Natural killer cell (primary cell): ENCODE results near the gene TSPAN2. TPM values are rescaled to one million over a fixed set of nuclear protein-coding genes. Genes with fewer than 3 reads are reported as not detected.

Experiments used
- ATAC-seq, 3 donors: fragments of 150-1000 bp in 2 of 3; fragments of 200-7000 bp in 1 of 3; cut with Tn5 transposase; 1 replicate in 1 of 3; 2 replicates in 2 of 3; pipeline ENCODE4 v1.10.0; 2021; ENCODE audit warnings: mild to moderate bottlenecking in 2 of 3, moderate library complexity in 2 of 3
- DNase-seq, 2 donors: peaks; one replicate each; pipeline versions ENCODE4 v3.0.0 to v3.0.0-alpha.2; 2013 to 2021; ENCODE audit warnings: mixed read lengths in 1 of 2
- H3K27ac ChIP-seq: one replicate; pipeline ENCODE4 v1.5.1; 2013; ENCODE audit warnings: mild to moderate bottlenecking, low read length
- H3K27me3 ChIP-seq: one replicate; pipeline ENCODE4 v1.6.1; 2013; ENCODE audit warnings: low read length; ENCODE audit not compliant: control insufficient read depth, insufficient read depth
- H3K36me3 ChIP-seq: one replicate; pipeline ENCODE4 v1.6.1; 2013; ENCODE audit warnings: low read length; ENCODE audit not compliant: control insufficient read depth, insufficient read depth
- H3K4me1 ChIP-seq: one replicate; pipeline ENCODE4 v1.6.1; 2013; ENCODE audit warnings: low read length; ENCODE audit not compliant: control insufficient read depth, insufficient read depth
- H3K4me3 ChIP-seq: one replicate; pipeline ENCODE4 v1.5.1; 2013; ENCODE audit warnings: low read length
- H3K9me3 ChIP-seq: one replicate; pipeline ENCODE4 v1.6.1; 2013; ENCODE audit warnings: low read length; ENCODE audit not compliant: control insufficient read depth, insufficient read depth
- H3K27ac Mint-ChIP-seq, 2 donors: one replicate each; pipeline ENCODE4 v1.8.0; 2022; ENCODE audit warnings: mild to moderate bottlenecking in 2 of 2, mixed read lengths in 2 of 2, moderate library complexity in 1 of 2
- H3K27me3 Mint-ChIP-seq, 2 donors: one replicate each; pipeline ENCODE4 v1.8.0; 2022; ENCODE audit warnings: low read depth in 2 of 2, mixed read lengths in 2 of 2
- H3K36me3 Mint-ChIP-seq: one replicate; pipeline ENCODE4 v1.8.0; 2022; ENCODE audit warnings: mixed read lengths
- H3K4me1 Mint-ChIP-seq, 2 donors: one replicate each; pipeline ENCODE4 v1.8.0; 2022; ENCODE audit warnings: mixed read lengths in 2 of 2
- H3K4me3 Mint-ChIP-seq: one replicate; pipeline ENCODE4 v1.8.0; 2022; ENCODE audit warnings: mild to moderate bottlenecking, moderate library complexity, mixed read lengths
- H3K9me3 Mint-ChIP-seq, 2 donors: one replicate each; pipeline ENCODE4 v1.8.0; 2022; ENCODE audit warnings: mixed read lengths in 2 of 2
- WGBS: methylation state at CpG from one replicate; pipeline ENCODE4 v1.1.7; 2013; ENCODE audit warnings: missing lambda C conversion rate; ENCODE audit not compliant: insufficient coverage; 5-methylcytosine and 5-hydroxymethylcytosine counted together
- intact Hi-C: fragments of 100-400 bp; cut with micrococcal nuclease; formaldehyde crosslinking; loops from one replicate; pipeline ENCODE4 v1.14.2; 2022
- total RNA-seq, 4 donors: library from RNA; stranded (reverse); fragments of 120-200 nt in 1 of 4; gene quantifications; one replicate each; pipeline versions ENCODE4 v1.2.3 to v1.2.4, GENCODE V29; 2013 to 2022
- TF ChIP-seq, protein P1 (sequence below): fragments of 200-600 bp; IDR thresholded peaks from one replicate; pipeline ENCODE4 v1.8.0; 2022; ENCODE audit warnings: antibody characterized with exemption

The TSPAN2 gene
- 10 to 100 TPM; 17.1 to 41.4 (median 28.6) TPM for total RNA-seq
- 25.5 TPM for total RNA-seq (2013)

GRCh38 chr1:115089420-115090185, at the start of gene TSPAN2:
TSS of gene TSPAN2 (minus strand) at chr1:115089503. CDS start at chr1:115089432, 71 bp downstream.
- H3K9me3 ChIP-seq: no peaks in the 10 kb centered on the region
- TF ChIP-seq, protein P1, sequence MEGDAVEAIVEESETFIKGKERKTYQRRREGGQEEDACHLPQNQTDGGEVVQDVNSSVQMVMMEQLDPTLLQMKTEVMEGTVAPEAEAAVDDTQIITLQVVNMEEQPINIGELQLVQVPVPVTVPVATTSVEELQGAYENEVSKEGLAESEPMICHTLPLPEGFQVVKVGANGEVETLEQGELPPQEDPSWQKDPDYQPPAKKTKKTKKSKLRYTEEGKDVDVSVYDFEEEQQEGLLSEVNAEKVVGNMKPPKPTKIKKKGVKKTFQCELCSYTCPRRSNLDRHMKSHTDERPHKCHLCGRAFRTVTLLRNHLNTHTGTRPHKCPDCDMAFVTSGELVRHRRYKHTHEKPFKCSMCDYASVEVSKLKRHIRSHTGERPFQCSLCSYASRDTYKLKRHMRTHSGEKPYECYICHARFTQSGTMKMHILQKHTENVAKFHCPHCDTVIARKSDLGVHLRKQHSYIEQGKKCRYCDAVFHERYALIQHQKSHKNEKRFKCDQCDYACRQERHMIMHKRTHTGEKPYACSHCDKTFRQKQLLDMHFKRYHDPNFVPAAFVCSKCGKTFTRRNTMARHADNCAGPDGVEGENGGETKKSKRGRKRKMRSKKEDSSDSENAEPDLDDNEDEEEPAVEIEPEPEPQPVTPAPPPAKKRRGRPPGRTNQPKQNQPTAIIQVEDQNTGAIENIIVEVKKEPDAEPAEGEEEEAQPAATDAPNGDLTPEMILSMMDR: no peak
- no peaks in the 10 kb centered on the region for H3K27me3 ChIP-seq
- no peaks in the 10 kb centered on the region for H3K36me3 Mint-ChIP-seq
- no peaks in the 10 kb centered on the region for H3K36me3 ChIP-seq
- H3K27ac Mint-ChIP-seq: peak within 1 kb of the TSS; percentile 80 to 85
- WGBS: 2% methylated on average over 64 of the region's 68 CpGs
- no peaks in the 10 kb centered on the region for H3K27me3 Mint-ChIP-seq
- H3K4me1 Mint-ChIP-seq: peaks cover 62 to 65% of the 10 kb centered on the region in 2 donors
- DNase-seq (peak; percentile 54 to 73), ATAC-seq (peak; percentile 72 to 81 (median 75))
- peak within 1 kb of the TSS; percentile 76 for H3K4me3 ChIP-seq
- intact Hi-C loops: loop anchor here (1.0 to 10.0 kb wide), 3 partner anchors 10 to 745 kb away; partner anchors contain the start of gene SIKE1
- peak within 1 kb of the TSS; percentile 68 for H3K27ac ChIP-seq
- H3K4me1 ChIP-seq: peaks cover 48% of the 10 kb centered on the region
- peak within 1 kb of the TSS; percentile 88 for H3K4me3 Mint-ChIP-seq
- no peaks in the 10 kb centered on the region for H3K9me3 Mint-ChIP-seq

DNA sequence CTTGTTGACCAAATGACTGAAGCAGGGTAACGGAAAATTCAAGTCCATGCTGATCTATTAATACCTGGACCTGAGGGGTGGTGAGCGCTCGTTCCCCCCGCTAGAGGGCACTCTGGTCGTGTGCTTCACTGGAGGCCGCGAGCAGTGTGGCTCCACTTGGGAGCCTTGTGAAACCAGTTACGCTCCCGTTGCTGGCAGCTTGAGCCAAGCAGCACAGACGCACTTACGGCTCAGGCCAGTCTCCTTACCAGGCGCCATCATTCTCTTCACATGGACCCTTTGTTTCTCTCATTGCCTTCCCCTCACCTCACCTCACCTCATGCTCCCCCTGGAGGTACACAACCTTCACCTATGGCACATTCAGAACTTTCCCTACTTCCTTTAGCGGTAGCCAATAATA, 49.7 kb upstream of the TSPAN2 start:
- Histone ChIP-seq H3K4me1 (peaks cover 4% of the 10 kb centered on the region), H3K36me3 (no peaks in the 10 kb centered on the region), H3K27ac (no peak overlapping the region), H3K9me3 (no peaks in the 10 kb centered on the region), H3K4me3 (no peak overlapping the region), H3K27me3 (no peaks in the 10 kb centered on the region)
- TF ChIP-seq, protein P1: peak; percentile 84
- Mint-ChIP-seq H3K4me1 (peaks cover 6 to 8% of the 10 kb centered on the region in 2 donors), H3K36me3 (no peaks in the 10 kb centered on the region), H3K9me3 (no peaks in the 10 kb centered on the region), H3K27me3 (peaks cover 33 to 40% of the 10 kb centered on the region in 2 donors), H3K27ac (peak overlapping the region in 1 of 2 donors; percentile 34), H3K4me3 (no peak overlapping the region)
- WGBS: 7% methylated on average over 13 of the region's 13 CpGs
- intact Hi-C loops: loop anchor here (5.0 kb wide), 1 partner anchor 568 kb away; no protein-coding TSS in a partner anchor
- ATAC-seq (peak; percentile 82 to 97 (median 92)), DNase-seq (peak; percentile 45 to 80)

- H3K27me3 ChIP-seq: no peaks in the 10 kb centered on the region
- no peaks in the 10 kb centered on the region for H3K36me3 Mint-ChIP-seq
- no peak for DNase-seq
- TF ChIP-seq, protein P1: no peak
- intact Hi-C loops: loop anchor here (5.0 kb wide), 1 partner anchor 569 kb away; no protein-coding TSS in a partner anchor
- H3K36me3 ChIP-seq: no peaks in the 10 kb centered on the region
- H3K27ac Mint-ChIP-seq: no peak overlapping the region
- H3K4me1 Mint-ChIP-seq: peaks cover 6 to 8% of the 10 kb centered on the region in 2 donors
- no peak overlapping the region for H3K4me3 ChIP-seq
- WGBS: 82% methylated on average over 6 of the region's 6 CpGs
- no peak overlapping the region for H3K27ac ChIP-seq
- ATAC-seq: no peak
- peaks cover 4% of the 10 kb centered on the region for H3K4me1 ChIP-seq
- no peaks in the 10 kb centered on the region for H3K9me3 ChIP-seq
- no peaks in the 10 kb centered on the region for H3K9me3 Mint-ChIP-seq
- peaks cover 33 to 38% of the 10 kb centered on the region in 2 donors for H3K27me3 Mint-ChIP-seq
- no peak overlapping the region for H3K4me3 Mint-ChIP-seq
Measured at GRCh38 chr1:115138271-115138670, 49.0 kb upstream of the TSPAN2 start.
